ENCODE results near the gene SLC25A5.

GRCh38 chrX:119474615-119475388 lies 6.6 kb downstream of the SLC25A5 start:
- TF ChIP-seq CTCF (IDR thresholded peaks at IDR 0.05; ENCODE audit: poor library complexity, severe bottlenecking), result no peak
- no peak for TF ChIP-seq POLR2AphosphoS5 (IDR thresholded peaks at IDR 0.05)
- TF ChIP-seq EZH2 (IDR thresholded peaks at IDR 0.05; ENCODE audit: borderline replicate concordance, insufficient read depth, low read length, poor library complexity, severe bottlenecking), result no peak
